Measurements from ENCODE around the gene SH3GL1. TPM values are rescaled to one million over a fixed set of nuclear protein-coding genes. Genes with fewer than 3 reads are reported as not detected.

Gene SH3GL1
- total RNA-seq, 5 donors from 2014 or later (not counting 1 experiment from before 2014, with no cell fraction given) = 38.8 to 51.5 (median 45.7) TPM

- H3K4me1 Mint-ChIP-seq = peaks cover 47 to 78% (median 62%) of the 10 kb centered on the region in 3 donors
Observed at GRCh38 chr19:4374498-4375163, 25.7 kb downstream of the SH3GL1 start.

GRCh38 chr19:4373601-4374497, 26.5 kb downstream of the SH3GL1 start:
- ChIA-PET POLR2A (no interaction called here), CTCF (no interaction called here)
- Histone ChIP-seq H3K27me3 (replicated peaks in 1 of 2; ENCODE audit: control insufficient read depth in 2 of 2, extremely low read depth in 1 of 2, insufficient read depth in 2 of 2, low read length in 1 of 2) (no peaks in the 10 kb centered on the region), H3K36me3 (ENCODE audit: control insufficient read depth in 2 of 2, extremely low read depth in 1 of 2, insufficient read depth in 1 of 2, low read length in 1 of 2) (peaks cover 0 to 9% of the 10 kb centered on the region in 2 donors), H3K27ac (ENCODE audit: low read length) (no peak overlapping the region), H3K4me1 (ENCODE audit: control insufficient read depth in 1 of 2, extremely low read depth in 1 of 2, insufficient read depth in 2 of 2, low read length in 2 of 2) (peaks cover 14 to 100% of the 10 kb centered on the region in 2 experiments), H3K4me3 (ENCODE audit: control insufficient read depth in 1 of 2, extremely low read depth in 1 of 2, low read length in 1 of 2) (no peak overlapping the region), H3K9me3 (no peaks in the 10 kb centered on the region)
- 84% methylated on average over 18 of the region's 25 CpGs for WGBS (ENCODE audit: insufficient coverage)
- no peak overlapping the region for H3K4me3 Mint-ChIP-seq
- H3K4me1 Mint-ChIP-seq = peaks cover 47 to 76% (median 60%) of the 10 kb centered on the region in 3 donors
- H3K36me3 Mint-ChIP-seq = no peaks in the 10 kb centered on the region
- H3K9me3 Mint-ChIP-seq = no peaks in the 10 kb centered on the region
- DNase-seq (no peak), ATAC-seq (replicated peaks in 1 of 4) (no peak)
- H3K27me3 Mint-ChIP-seq = no peaks in the 10 kb centered on the region
- H3K27ac Mint-ChIP-seq = peak overlapping the region; percentile 52 to 53

More at GRCh38 chr19:4374498-4375163, 25.7 kb downstream of the SH3GL1 start:
- 96% methylated on average over 17 of the region's 27 CpGs for WGBS (ENCODE audit: insufficient coverage)
- peaks cover 0 to 9% of the 10 kb centered on the region in 2 donors for H3K36me3 ChIP-seq (ENCODE audit: control insufficient read depth in 2 of 2, extremely low read depth in 1 of 2, insufficient read depth in 1 of 2, low read length in 1 of 2)
- H3K4me3 ChIP-seq (ENCODE audit: control insufficient read depth in 1 of 2, extremely low read depth in 1 of 2, low read length in 1 of 2) = no peak overlapping the region
- ATAC-seq (replicated peaks in 1 of 4) (no peak), DNase-seq (no peak)
- Mint-ChIP-seq H3K27me3 (no peaks in the 10 kb centered on the region), H3K36me3 (no peaks in the 10 kb centered on the region), H3K27ac (no peak overlapping the region), H3K4me3 (no peak overlapping the region), H3K9me3 (no peaks in the 10 kb centered on the region)
- no peak overlapping the region for H3K27ac ChIP-seq (ENCODE audit: low read length)
- ChIA-PET CTCF (no interaction called here), POLR2A (no interaction called here)
- H3K4me1 ChIP-seq (ENCODE audit: control insufficient read depth in 1 of 2, extremely low read depth in 1 of 2, insufficient read depth in 2 of 2, low read length in 2 of 2) = peaks cover 21 to 100% of the 10 kb centered on the region in 2 experiments
- H3K27me3 ChIP-seq (replicated peaks in 1 of 2; ENCODE audit: control insufficient read depth in 2 of 2, extremely low read depth in 1 of 2, insufficient read depth in 2 of 2, low read length in 1 of 2) = no peaks in the 10 kb centered on the region
- H3K9me3 ChIP-seq = no peaks in the 10 kb centered on the region

- whole genome bisulfite sequencing (ENCODE audit: insufficient coverage) = 88% methylated on average over 1 of the region's 8 CpGs
- Mint-ChIP-seq H3K4me3 (no peak overlapping the region), H3K4me1 (peaks cover 49 to 76% (median 59%) of the 10 kb centered on the region in 3 donors), H3K36me3 (no peaks in the 10 kb centered on the region), H3K27me3 (no peaks in the 10 kb centered on the region), H3K9me3 (no peaks in the 10 kb centered on the region), H3K27ac (no peak overlapping the region)
- no peak overlapping the region for H3K4me3 ChIP-seq (ENCODE audit: control insufficient read depth in 1 of 2, extremely low read depth in 1 of 2, low read length in 1 of 2)
- DNase-seq (no peak), ATAC-seq (replicated peaks in 1 of 4) (no peak)
- no peaks in the 10 kb centered on the region for H3K27me3 ChIP-seq (replicated peaks in 1 of 2; ENCODE audit: control insufficient read depth in 2 of 2, extremely low read depth in 1 of 2, insufficient read depth in 2 of 2, low read length in 1 of 2)
- H3K4me1 ChIP-seq (ENCODE audit: control insufficient read depth in 1 of 2, extremely low read depth in 1 of 2, insufficient read depth in 2 of 2, low read length in 2 of 2) = peaks cover 16 to 100% of the 10 kb centered on the region in 2 experiments
- CTCF ChIA-PET = no interaction called here
- no peak overlapping the region for H3K27ac ChIP-seq (ENCODE audit: low read length)
- POLR2A ChIA-PET = no interaction called here
- no peaks in the 10 kb centered on the region for H3K9me3 ChIP-seq
- peaks cover 0 to 9% of the 10 kb centered on the region in 2 donors for H3K36me3 ChIP-seq (ENCODE audit: control insufficient read depth in 2 of 2, extremely low read depth in 1 of 2, insufficient read depth in 1 of 2, low read length in 1 of 2)
Observed at GRCh38 chr19:4373013-4373367, 27.4 kb downstream of the SH3GL1 start.

GRCh38 chr19:4372165-4373012, 28.0 kb downstream of the SH3GL1 start:
- no peak overlapping the region for H3K27ac ChIP-seq (ENCODE audit: low read length)
- H3K4me3 Mint-ChIP-seq = peak overlapping the region in 1 of 3 donors; percentile 10

GRCh38 chr19:4371247-4372164, 28.8 kb downstream of the SH3GL1 start:
- H3K4me1 Mint-ChIP-seq = peaks cover 48 to 69% (median 50%) of the 10 kb centered on the region in 3 donors
- peaks cover 4% of the 10 kb centered on the region for H3K36me3 Mint-ChIP-seq
- 95% methylated on average over 26 of the region's 31 CpGs for whole genome bisulfite sequencing (ENCODE audit: insufficient coverage)
- H3K27ac ChIP-seq (ENCODE audit: low read length) = peak overlapping the region; percentile 74
- H3K27me3 ChIP-seq (replicated peaks in 1 of 2; ENCODE audit: control insufficient read depth in 2 of 2, extremely low read depth in 1 of 2, insufficient read depth in 2 of 2, low read length in 1 of 2) = no peaks in the 10 kb centered on the region
- H3K9me3 ChIP-seq = no peaks in the 10 kb centered on the region
- peaks cover 3 to 7% of the 10 kb centered on the region in 2 donors for H3K36me3 ChIP-seq (ENCODE audit: control insufficient read depth in 2 of 2, extremely low read depth in 1 of 2, insufficient read depth in 1 of 2, low read length in 1 of 2)
- POLR2A ChIA-PET = interaction anchor here in 1 of 2 donors (0.5 kb wide), 1 partner anchor 93 kb away, joined by 6 read pairs; no protein-coding TSS in a partner anchor
- H3K9me3 Mint-ChIP-seq = no peaks in the 10 kb centered on the region
- no peak overlapping the region for H3K4me3 ChIP-seq (ENCODE audit: control insufficient read depth in 1 of 2, extremely low read depth in 1 of 2, low read length in 1 of 2)
- peak overlapping the region; percentile 17 to 88 (median 25) for H3K4me3 Mint-ChIP-seq
- ATAC-seq (replicated peaks in 1 of 4) = no peak
- CTCF ChIA-PET = no interaction called here
- H3K4me1 ChIP-seq (ENCODE audit: control insufficient read depth in 1 of 2, extremely low read depth in 1 of 2, insufficient read depth in 2 of 2, low read length in 2 of 2) = peaks cover 16 to 91% of the 10 kb centered on the region in 2 experiments
- peak overlapping the region; percentile 74 to 95 for H3K27ac Mint-ChIP-seq
- DNase-seq = no peak
- H3K27me3 Mint-ChIP-seq = no peaks in the 10 kb centered on the region

More at GRCh38 chr19:4372165-4373012, 28.0 kb downstream of the SH3GL1 start:
- peaks cover 53 to 75% (median 58%) of the 10 kb centered on the region in 3 donors for H3K4me1 Mint-ChIP-seq
- Histone ChIP-seq H3K27me3 (replicated peaks in 1 of 2; ENCODE audit: control insufficient read depth in 2 of 2, extremely low read depth in 1 of 2, insufficient read depth in 2 of 2, low read length in 1 of 2) (no peaks in the 10 kb centered on the region), H3K4me1 (ENCODE audit: control insufficient read depth in 1 of 2, extremely low read depth in 1 of 2, insufficient read depth in 2 of 2, low read length in 2 of 2) (peaks cover 16 to 100% of the 10 kb centered on the region in 2 experiments), H3K36me3 (ENCODE audit: control insufficient read depth in 2 of 2, extremely low read depth in 1 of 2, insufficient read depth in 1 of 2, low read length in 1 of 2) (peaks cover 0 to 7% of the 10 kb centered on the region in 2 donors), H3K4me3 (ENCODE audit: control insufficient read depth in 1 of 2, extremely low read depth in 1 of 2, low read length in 1 of 2) (no peak overlapping the region), H3K9me3 (no peaks in the 10 kb centered on the region)
- ATAC-seq (replicated peaks in 1 of 4) (no peak), DNase-seq (no peak)
- 94% methylated on average over 18 of the region's 22 CpGs for WGBS (ENCODE audit: insufficient coverage)
- H3K27me3 Mint-ChIP-seq = no peaks in the 10 kb centered on the region
- no peaks in the 10 kb centered on the region for H3K36me3 Mint-ChIP-seq
- no peaks in the 10 kb centered on the region for H3K9me3 Mint-ChIP-seq
- H3K27ac Mint-ChIP-seq = peak overlapping the region; percentile 19 to 28
- ChIA-PET CTCF (no interaction called here), POLR2A (interaction anchor here in 1 of 2 donors (0.5 kb wide), 1 partner anchor 92 kb away, joined by 6 read pairs; no protein-coding TSS in a partner anchor)

Measured in T-cell (primary cell).